ENCODE measurements around the gene ZNF548. TPM values are rescaled to one million over a fixed set of nuclear protein-coding genes. Genes with fewer than 3 reads are reported as not detected.

ZNF548 gene
- total and polyA plus RNA-seq, 12 donors = 5.3 to 18.8 (median 13.8) TPM

- H3K4me3 ChIP-seq = no peak overlapping the region
- peaks cover 0 to 83% (median 3%) of the 10 kb centered on the region in 11 donors for H3K9me3 ChIP-seq
- H3K27me3 ChIP-seq = no peaks in the 10 kb centered on the region
- H3K27ac ChIP-seq = no peak overlapping the region
- peaks cover 0 to 59% (median 46%) of the 10 kb centered on the region in 9 donors for H3K36me3 ChIP-seq
- ATAC-seq (no peak), DNase-seq (no peak)
- no peak for TF ChIP-seq CTCF (IDR thresholded peaks at IDR 0.05)
- intact Hi-C loops (cut with DNase I) = loop anchor here in 2 of 10 donors (5.0 kb wide), 1 partner anchor 77 kb away; the partner anchor contains the start of gene ZNF460 (in 2 of the 2)
- H3K4me1 ChIP-seq = peaks cover 4 to 36% (median 26%) of the 10 kb centered on the region in 9 donors
Measured at GRCh38 chr19:57359300-57359699, 30.4 kb upstream of the ZNF548 start.

GRCh38 chr19:57362419-57362818, 27.2 kb upstream of the ZNF548 start:
- 70% methylated on average over 2 of the region's 2 CpGs for WGBS, 2 donors
- Histone ChIP-seq H3K4me1 (peaks cover 4 to 52% (median 28%) of the 10 kb centered on the region in 9 donors), H3K27me3 (no peaks in the 10 kb centered on the region), H3K27ac (peak overlapping the region; percentile 61 to 99 (median 96)), H3K9me3 (peaks cover 0 to 77% (median 0%) of the 10 kb centered on the region in 11 donors), H3K36me3 (peaks cover 0 to 42% (median 14%) of the 10 kb centered on the region in 9 donors), H3K4me3 (peak overlapping the region in 9 of 10 donors; percentile 25 to 94 (median 81))
- intact Hi-C loops (cut with DNase I) = loop anchor here in 4 of 10 donors (2.0 to 10.0 kb wide), 3 partner anchors 26 to 688 kb away; partner anchors contain the start of genes ZNF548 (in 2 of the 4), ZNF460 (in 1 of the 4) and ZNF835 (in 1 of the 4)
- ATAC-seq (no peak), DNase-seq (no peak)
- TF ChIP-seq CTCF (IDR thresholded peaks at IDR 0.05) = no peak

GRCh38 chr19:57362997-57363687, 26.5 kb upstream of the ZNF548 start, which contains the start of the genes TRAPPC2B and ZNF547:
Gene TRAPPC2B (plus strand): TSS chr19:57363551. CDS start chr19:57364834, 1,283 bp downstream.
Gene ZNF547 (plus strand): TSS chr19:57363551. CDS start chr19:57368556, 5,005 bp downstream.
- Histone ChIP-seq H3K27ac (peak within 1 kb of the TSS; percentile 72 to 99 (median 96)), H3K27me3 (no peaks in the 10 kb centered on the region), H3K4me3 (peak within 1 kb of the TSS; percentile 67 to 94 (median 82)), H3K36me3 (peaks cover 0 to 35% (median 9%) of the 10 kb centered on the region in 9 donors), H3K9me3 (peaks cover 0 to 76% (median 0%) of the 10 kb centered on the region in 11 donors), H3K4me1 (peaks cover 4 to 57% (median 28%) of the 10 kb centered on the region in 9 donors)
- 1 to 2% methylated on average over 46 to 47 of the region's 47 CpGs for WGBS, 2 donors
- ATAC-seq (peak; percentile 95 to 98 (median 97)), DNase-seq (peak; percentile 99 to 100)
- TF ChIP-seq CTCF (IDR thresholded peaks at IDR 0.05) = no peak
- intact Hi-C loops (cut with DNase I) = loop anchor here in 5 of 10 donors (1.0 to 10.0 kb wide), 6 partner anchors 12 to 688 kb away; partner anchors contain the start of genes ZNF548 (in 4 of the 5), ZNF543 (in 2 of the 5), ZNF304 (in 1 of the 5) and ZNF460 (in 1 of the 5)

- ATAC-seq = peak in 6 of 8 donors; percentile 0 to 21 (median 12)
- intact Hi-C loops (cut with DNase I) = loop anchor here in 5 of 10 donors (1.0 to 10.0 kb wide), 6 partner anchors 12 to 689 kb away; partner anchors contain the start of genes ZNF548 (in 4 of the 5), ZNF543 (in 2 of the 5), ZNF304 (in 1 of the 5) and ZNF460 (in 1 of the 5)
- Histone ChIP-seq H3K36me3 (peaks cover 0 to 29% (median 3%) of the 10 kb centered on the region in 9 donors), H3K4me1 (peaks cover 4 to 51% (median 28%) of the 10 kb centered on the region in 9 donors), H3K9me3 (peaks cover 0 to 74% (median 0%) of the 10 kb centered on the region in 11 donors), H3K4me3 (peak overlapping the region; percentile 67 to 94 (median 82)), H3K27ac (peak overlapping the region; percentile 70 to 99 (median 96)), H3K27me3 (no peaks in the 10 kb centered on the region)
- no peak for TF ChIP-seq CTCF (IDR thresholded peaks at IDR 0.05)
- DNase-seq = no peak
- 1% methylated on average over 12 to 18 of the region's 18 CpGs for WGBS, 2 donors
Measured at GRCh38 chr19:57363688-57364181, 25.9 kb upstream of the ZNF548 start.

All from heart right ventricle (tissue), 16 donors.